Nephron (organoid): Measurements from ENCODE around the gene CKAP2.

Experiments
- H3K27ac Mint-ChIP-seq, 3 experiments: 2 replicates each; pipeline ENCODE4 v1.8.0; 2020; ENCODE audit warnings: mixed read lengths in 3 of 3, mild to moderate bottlenecking in 2 of 3, moderate library complexity in 1 of 3
- H3K27me3 Mint-ChIP-seq: 2 replicates; pipeline ENCODE4 v1.8.0; 2021; ENCODE audit warnings: low read depth, mild to moderate bottlenecking, moderate library complexity, mixed read lengths
- H3K36me3 Mint-ChIP-seq: 2 replicates; pipeline ENCODE4 v1.8.0; 2020; ENCODE audit warnings: low read depth, mixed read lengths
- H3K4me1 Mint-ChIP-seq: 2 replicates; pipeline ENCODE4 v1.8.0; 2020; ENCODE audit warnings: mixed read lengths
- H3K4me3 Mint-ChIP-seq, 3 experiments: 2 replicates each; pipeline ENCODE4 v1.8.0; 2020; ENCODE audit warnings: mild to moderate bottlenecking in 3 of 3, mixed read lengths in 3 of 3, moderate library complexity in 2 of 3
- H3K9me3 Mint-ChIP-seq: 2 replicates; pipeline ENCODE4 v1.8.0; 2020; ENCODE audit warnings: mixed read lengths
- TF ChIP-seq, protein P1 (sequence below), 3 experiments: fragments of 200-600 bp; sonication (generic); IDR thresholded peaks; one replicate each; pipeline ENCODE4 v1.5.0; 2021; ENCODE audit warnings: antibody characterized with exemption in 3 of 3; ENCODE audit not compliant: unreplicated experiment in 3 of 3

CKAP2 gene

DNA sequence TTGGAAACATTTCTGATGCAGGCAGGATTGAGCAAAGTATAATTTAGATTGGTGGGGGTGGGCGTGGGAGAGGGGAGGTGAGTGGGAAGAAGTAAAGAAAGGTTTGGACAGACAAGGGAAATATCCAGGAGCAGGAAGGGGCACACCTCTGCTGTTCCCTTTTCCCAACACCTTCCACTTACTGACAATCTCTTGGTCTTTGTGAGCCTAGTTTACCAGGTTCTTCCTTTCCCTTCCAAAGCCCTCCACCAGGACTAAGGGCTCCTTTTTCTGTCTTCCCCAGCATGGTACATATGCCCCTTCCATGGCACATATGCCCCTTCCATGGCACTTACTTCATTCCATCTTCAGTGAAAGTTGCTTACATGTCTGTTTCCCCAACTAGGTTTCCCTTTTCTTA lies 43.1 kb upstream of the CKAP2 start:
- H3K4me1 Mint-ChIP-seq = no peaks in the 10 kb centered on the region
- H3K27me3 Mint-ChIP-seq = peaks cover 3% of the 10 kb centered on the region
- H3K36me3 Mint-ChIP-seq = peaks cover 35% of the 10 kb centered on the region
- TF ChIP-seq, protein P1, sequence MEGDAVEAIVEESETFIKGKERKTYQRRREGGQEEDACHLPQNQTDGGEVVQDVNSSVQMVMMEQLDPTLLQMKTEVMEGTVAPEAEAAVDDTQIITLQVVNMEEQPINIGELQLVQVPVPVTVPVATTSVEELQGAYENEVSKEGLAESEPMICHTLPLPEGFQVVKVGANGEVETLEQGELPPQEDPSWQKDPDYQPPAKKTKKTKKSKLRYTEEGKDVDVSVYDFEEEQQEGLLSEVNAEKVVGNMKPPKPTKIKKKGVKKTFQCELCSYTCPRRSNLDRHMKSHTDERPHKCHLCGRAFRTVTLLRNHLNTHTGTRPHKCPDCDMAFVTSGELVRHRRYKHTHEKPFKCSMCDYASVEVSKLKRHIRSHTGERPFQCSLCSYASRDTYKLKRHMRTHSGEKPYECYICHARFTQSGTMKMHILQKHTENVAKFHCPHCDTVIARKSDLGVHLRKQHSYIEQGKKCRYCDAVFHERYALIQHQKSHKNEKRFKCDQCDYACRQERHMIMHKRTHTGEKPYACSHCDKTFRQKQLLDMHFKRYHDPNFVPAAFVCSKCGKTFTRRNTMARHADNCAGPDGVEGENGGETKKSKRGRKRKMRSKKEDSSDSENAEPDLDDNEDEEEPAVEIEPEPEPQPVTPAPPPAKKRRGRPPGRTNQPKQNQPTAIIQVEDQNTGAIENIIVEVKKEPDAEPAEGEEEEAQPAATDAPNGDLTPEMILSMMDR (IDR thresholded peaks at IDR 0.05; ENCODE audit: unreplicated experiment in 3 of 3) = no peak
- peak overlapping the region; percentile 32 to 83 (median 44) for H3K27ac Mint-ChIP-seq
- H3K4me3 Mint-ChIP-seq = no peak overlapping the region
- H3K9me3 Mint-ChIP-seq = no peaks in the 10 kb centered on the region

DNA sequence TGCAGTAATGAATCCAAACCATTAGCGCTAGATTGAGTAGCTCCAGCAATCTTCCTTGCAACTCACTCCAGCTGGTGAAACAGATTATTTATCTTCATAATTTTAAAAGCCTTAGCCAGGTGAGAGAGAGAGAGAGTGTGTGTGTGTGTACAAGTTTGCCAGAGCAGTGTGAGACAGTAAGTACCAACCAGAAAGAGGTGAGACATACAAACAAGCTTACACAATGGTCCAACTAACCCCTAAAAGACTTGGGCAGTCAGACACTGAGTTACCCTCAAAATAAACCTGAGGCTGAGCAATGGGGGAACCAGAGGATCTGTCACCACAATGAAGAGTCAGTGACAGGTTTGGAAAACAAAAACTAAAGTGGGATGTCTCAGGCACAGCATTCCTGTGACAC lies 41.2 kb upstream of the CKAP2 start:
- TF ChIP-seq, protein P1 (IDR thresholded peaks at IDR 0.05; ENCODE audit: unreplicated experiment in 3 of 3) = no peak
- Mint-ChIP-seq H3K36me3 (peaks cover 46% of the 10 kb centered on the region), H3K27me3 (no peaks in the 10 kb centered on the region), H3K9me3 (no peaks in the 10 kb centered on the region), H3K4me1 (no peaks in the 10 kb centered on the region), H3K4me3 (no peak overlapping the region), H3K27ac (no peak overlapping the region)

DNA sequence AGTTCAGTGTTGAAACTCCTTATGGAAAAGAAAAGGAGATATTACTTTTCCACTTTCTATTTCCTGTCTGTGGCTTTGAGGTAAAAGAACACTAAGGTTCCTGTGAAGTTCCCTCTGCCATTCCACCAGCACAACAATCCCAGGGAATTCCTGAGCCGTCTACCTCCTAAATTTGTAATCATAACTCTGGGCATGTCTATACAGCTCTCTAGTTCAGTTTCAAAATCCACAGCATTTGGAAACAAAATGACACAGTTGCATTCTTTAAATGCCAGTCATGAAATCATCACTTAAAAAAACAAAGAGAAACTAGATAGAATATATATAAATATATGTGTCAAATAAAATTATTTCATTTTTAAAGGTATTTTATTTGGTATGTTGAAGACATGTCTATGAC lies 40.3 kb upstream of the CKAP2 start:
- Mint-ChIP-seq H3K36me3 (peaks cover 55% of the 10 kb centered on the region), H3K4me3 (no peak overlapping the region), H3K27ac (no peak overlapping the region), H3K27me3 (no peaks in the 10 kb centered on the region), H3K9me3 (no peaks in the 10 kb centered on the region), H3K4me1 (no peaks in the 10 kb centered on the region)
- TF ChIP-seq, protein P1 (IDR thresholded peaks at IDR 0.05; ENCODE audit: unreplicated experiment in 3 of 3) = no peak

DNA sequence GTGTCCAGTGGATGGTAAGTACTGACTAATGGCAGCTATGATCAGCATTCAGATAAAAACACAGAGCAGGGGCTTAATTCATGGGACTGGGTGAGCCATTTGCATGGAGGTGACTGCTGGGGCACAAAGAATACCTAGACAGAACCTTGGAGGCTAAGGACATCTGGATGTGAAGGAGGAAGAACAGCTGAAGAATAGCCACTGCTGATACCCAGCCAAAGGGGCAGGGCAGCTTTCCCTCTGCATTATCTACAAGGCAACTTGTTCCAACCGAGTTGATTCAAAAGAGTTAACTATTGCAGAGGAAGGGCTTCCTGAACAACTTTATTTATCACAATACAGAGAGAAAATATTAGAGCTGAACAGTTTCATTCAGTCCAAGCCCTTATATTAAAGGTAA lies 36.2 kb upstream of the CKAP2 start:
- Mint-ChIP-seq H3K9me3 (no peaks in the 10 kb centered on the region), H3K27ac (no peak overlapping the region), H3K36me3 (peaks cover 70% of the 10 kb centered on the region), H3K4me1 (no peaks in the 10 kb centered on the region), H3K27me3 (no peaks in the 10 kb centered on the region), H3K4me3 (no peak overlapping the region)
- TF ChIP-seq, protein P1 (IDR thresholded peaks at IDR 0.05; ENCODE audit: unreplicated experiment in 3 of 3) = no peak

DNA sequence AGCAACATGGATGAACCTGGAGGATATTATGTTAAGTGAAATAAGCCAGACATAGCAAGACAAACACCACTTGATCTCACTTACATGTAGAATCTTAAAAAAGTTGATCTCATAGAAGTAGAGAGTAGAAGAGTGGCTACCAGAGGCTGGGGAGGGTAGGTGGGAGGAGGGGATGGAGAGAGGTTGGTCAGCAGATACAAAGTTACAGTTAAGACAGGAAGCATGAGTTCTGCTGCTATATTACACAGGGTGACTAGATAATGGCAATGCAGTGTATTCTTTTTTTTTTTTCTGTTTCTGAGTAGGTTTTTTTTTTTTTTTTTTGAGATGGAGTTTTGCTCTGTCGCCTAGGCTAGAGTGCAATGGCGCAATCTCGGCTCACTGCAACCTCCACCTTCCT lies 34.1 kb upstream of the CKAP2 start:
- peaks cover 74% of the 10 kb centered on the region for H3K36me3 Mint-ChIP-seq
- H3K27me3 Mint-ChIP-seq = no peaks in the 10 kb centered on the region
- no peaks in the 10 kb centered on the region for H3K9me3 Mint-ChIP-seq
- no peaks in the 10 kb centered on the region for H3K4me1 Mint-ChIP-seq
- no peak overlapping the region for H3K27ac Mint-ChIP-seq
- no peak overlapping the region for H3K4me3 Mint-ChIP-seq
- TF ChIP-seq, protein P1 (IDR thresholded peaks at IDR 0.05; ENCODE audit: unreplicated experiment in 3 of 3) = no peak

DNA sequence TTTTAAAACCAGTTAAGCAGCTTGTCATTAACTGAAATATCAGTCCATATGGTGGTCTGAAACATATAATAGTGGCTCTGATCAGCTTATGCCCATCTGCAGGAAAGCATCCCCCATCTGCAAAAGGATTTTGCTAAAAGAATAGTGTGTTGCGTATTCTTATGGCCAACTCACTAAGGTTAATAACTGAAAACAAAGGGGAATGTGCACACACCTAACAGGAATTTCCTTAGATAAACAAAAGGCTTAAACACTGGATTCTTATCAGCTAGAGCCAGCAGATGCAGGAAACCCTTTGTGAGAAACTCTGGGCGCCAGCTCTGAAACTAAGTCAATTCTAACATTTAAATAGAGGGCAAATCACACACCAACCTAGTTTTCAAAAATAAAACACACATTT lies 27.0 kb upstream of the CKAP2 start:
- H3K27ac Mint-ChIP-seq = no peak overlapping the region
- TF ChIP-seq, protein P1 (IDR thresholded peaks at IDR 0.05; ENCODE audit: unreplicated experiment in 3 of 3) = no peak
- H3K4me1 Mint-ChIP-seq = no peaks in the 10 kb centered on the region
- no peak overlapping the region for H3K4me3 Mint-ChIP-seq
- peaks cover 59% of the 10 kb centered on the region for H3K36me3 Mint-ChIP-seq
- no peaks in the 10 kb centered on the region for H3K27me3 Mint-ChIP-seq
- H3K9me3 Mint-ChIP-seq = no peaks in the 10 kb centered on the region
